DMS53 treated with DMSO at 0.1 percent for 48 hours (cell line): ENCODE results near the gene GET3.
"Not testable (repeated sequence)": the region's sequence is repeated elsewhere in the genome, so short reads cannot be mapped to it uniquely, and the experiment has no call there.

Source experiments
- DNase-seq: peaks from one replicate; lab custom pipeline; 2025; ENCODE audit not compliant: unreplicated experiment; lab: John Stamatoyannopoulos, UW

GET3 gene

DNA sequence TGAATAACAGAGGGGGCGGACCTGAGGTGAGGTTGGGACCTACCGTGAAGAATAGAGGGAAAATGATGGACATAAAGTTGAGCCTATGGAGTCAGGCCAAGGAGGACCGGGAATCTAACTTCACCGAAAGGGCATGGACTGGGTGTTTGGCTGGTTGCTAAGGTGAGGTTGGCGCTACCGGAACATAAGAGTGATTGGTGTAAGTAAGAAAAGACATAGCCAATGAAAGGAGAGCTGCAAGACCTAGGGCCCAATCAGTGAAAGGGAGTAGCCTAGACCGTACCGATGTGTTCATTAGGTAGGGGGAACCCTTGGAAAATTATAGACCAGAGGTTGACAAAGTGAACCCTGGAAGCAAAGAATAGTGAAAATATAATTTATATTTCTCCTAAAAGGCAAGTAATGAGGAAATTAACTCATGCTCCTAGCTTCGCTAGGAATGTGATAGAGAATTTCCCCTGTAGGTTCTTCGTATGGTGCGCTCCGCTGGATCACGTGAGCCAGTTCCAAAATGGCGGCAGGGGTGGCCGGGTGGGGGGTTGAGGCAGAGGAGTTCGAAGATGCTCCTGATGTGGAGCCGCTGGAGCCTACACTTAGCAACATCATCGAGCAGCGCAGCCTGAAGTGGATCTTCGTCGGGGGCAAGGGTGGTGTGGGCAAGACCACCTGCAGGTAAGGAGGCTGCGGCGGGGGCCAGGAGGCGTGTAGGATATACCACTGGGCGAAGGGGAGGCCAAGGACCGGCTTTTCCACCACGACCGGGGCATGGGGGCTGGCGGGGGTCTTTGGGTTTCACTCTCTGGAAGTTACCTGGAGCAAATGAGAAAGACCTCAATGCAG, at the start of gene GET3:
Gene GET3, plus strand, starts transcription at position 503 of the 840 bp plus-strand sequence. Its CDS starts 9 bp downstream, at position 512.
- peak; percentile 99 for DNase-seq

DNA sequence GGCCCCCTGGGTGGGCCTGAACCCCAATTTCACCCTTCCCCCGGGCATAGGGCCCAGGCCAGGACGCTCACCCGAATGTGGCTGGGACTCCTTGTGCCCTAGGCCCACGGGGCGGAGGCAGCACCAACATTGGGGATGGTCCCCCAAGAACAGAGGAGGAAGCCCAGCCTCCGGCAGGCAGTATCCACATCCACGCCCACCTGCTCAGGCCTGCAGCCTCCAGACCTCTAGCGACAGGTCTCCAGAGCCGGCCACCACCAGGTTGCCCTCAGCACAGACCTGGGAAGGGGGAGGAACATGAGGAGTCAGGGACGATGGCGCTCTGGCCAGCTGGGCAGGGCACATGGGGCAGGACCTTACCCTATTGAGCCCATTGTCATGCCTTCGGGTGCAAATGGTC, 48.3 kb upstream of the GET3 start:
- no peak for DNase-seq

GRCh38 chr19:12689581-12690216, 47.6 kb upstream of the GET3 start:
- no peak for DNase-seq

- DNase-seq = no peak
Observed at GRCh38 chr19:12692960-12693359, 44.3 kb upstream of the GET3 start.

DNA sequence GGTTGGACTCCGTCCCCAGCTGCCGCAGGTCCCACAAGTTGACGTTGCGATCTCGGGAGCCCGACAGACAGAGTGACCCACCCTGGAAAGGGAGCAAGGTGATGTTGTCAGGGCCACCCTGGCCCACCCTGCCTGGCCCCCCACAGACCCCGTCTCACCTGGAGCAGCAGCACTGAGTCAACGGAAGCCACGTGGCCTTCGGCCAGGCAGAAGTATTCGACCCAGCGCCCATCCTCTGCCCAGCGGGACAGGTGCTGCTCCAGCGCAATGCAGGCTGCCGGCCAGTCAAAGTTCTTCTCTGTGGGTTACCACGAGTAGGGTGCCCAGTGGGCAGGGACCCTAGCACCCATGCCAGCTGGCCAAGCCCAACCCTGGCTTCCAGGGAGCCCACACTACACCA, 42.7 kb upstream of the GET3 start:
- no peak for DNase-seq

- DNase-seq = no peak
Observed at GRCh38 chr19:12695096-12695495, 42.2 kb upstream of the GET3 start.

DNA sequence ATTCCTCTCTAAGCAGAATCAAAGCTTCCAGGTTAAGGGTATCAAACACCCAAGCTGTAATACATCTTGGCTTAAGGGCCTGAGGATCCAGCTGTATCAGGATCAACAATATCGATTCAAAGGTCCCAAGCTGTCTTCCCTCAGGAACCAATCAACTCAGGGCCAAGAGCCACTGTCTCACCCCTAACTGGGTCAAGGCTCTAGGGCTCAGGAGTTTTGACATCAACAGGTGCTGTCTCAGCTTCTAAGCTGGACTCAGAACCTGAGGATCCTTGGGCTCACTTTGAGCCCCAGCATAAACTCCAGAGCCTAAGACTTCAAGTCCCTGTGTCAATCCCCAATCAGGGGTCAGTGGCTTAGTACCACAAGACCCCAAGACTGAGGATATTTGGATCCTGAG, 41.8 kb upstream of the GET3 start:
- DNase-seq = no peak

GRCh38 chr19:12695997-12696365, 41.3 kb upstream of the GET3 start:
- no peak for DNase-seq

DNA sequence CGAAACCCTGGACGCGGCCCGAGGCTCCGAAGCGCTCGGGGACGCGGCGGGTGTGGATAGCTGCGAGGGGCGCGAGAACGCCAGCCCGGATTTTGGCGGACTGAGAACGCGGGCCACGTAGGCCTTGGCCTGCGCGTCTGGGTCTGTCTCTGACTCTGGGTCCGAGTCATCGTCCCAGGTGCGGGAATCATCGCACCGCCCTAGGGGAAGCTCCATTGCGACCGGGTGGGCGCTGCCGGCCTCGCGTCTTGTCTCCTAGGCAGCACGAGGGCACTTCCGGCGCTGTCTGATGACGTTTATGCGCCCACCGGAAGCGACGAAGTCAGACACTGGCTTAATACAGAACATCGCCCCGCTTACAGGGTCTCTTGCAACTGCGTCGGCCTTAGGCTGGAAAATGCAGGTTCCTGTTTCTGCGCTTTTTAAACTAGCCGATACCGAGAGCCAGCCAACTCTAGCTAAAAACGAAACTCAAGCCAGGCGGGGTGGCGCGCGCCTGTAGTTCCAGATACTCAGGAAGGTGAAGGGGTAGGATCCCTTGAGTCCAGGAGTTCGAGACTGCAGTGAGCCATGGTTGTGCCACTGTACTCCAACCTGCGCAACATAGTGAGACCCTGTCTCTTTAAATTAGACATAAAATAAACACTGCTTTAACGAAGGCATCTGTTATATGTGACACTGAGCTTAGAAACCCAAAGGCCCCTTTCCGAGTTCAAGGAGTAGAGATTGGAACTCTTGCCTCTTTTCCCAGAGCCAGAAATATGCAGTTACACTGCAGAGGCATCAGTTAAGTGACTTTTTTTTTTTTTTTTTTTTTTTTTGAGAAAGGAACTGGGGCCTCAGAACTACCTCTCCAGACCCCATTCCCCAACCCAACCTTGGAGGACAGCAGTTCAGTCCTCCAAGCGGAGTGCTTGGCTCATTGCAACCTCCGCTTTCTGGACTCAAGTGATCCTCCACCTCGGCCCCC, 40.6 kb upstream of the GET3 start, which contains the start of gene FBXW9:
Gene FBXW9, minus strand, starts transcription at position 266 of the 970 bp plus-strand sequence. Its CDS starts 50 bp downstream, at position 216.
- DNase-seq = peak; percentile 66

DNA sequence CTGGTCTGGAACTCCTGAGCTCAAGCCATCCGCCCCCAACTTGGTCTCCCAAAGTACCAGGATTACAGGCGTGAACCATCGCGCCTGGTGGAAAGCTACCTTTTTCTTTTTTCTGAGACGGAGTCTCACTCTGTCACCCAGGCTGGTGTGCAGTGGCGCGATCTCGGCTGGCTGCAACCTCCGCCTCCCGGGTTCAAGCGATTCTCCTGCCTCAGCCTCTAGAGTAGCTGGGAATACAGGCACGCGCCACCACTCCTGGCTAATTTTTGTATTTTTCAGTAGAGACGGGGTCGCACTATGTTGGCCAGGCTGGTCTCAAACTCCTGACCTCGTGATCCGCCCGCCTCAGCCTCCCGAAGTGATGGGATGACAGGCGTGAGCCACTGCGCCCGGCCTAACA, 39.9 kb upstream of the GET3 start:
- not testable (repeated sequence) for DNase-seq

DNA sequence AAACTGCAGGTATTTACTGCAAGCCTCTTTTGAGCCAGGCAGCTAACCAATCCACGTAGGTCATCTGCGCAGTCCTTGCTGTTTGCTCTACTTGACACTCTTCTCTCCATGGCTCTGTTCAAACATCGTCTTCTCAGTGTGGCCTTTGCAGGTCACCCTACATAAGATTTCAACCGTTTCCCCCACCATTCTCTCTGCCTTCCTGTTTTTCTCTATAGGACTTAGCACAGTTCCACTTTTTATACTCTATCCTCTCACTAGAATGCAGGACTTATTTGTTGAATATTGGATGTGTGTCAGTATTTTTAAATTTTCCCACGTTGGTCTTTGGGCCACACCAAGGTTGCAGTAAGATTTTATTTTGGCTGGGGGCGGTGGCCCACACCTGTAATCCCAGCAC, 39.2 kb upstream of the GET3 start:
- no peak for DNase-seq

GRCh38 chr19:12701596-12702282, 35.6 kb upstream of the GET3 start:
- no peak for DNase-seq

- no peak for DNase-seq
Observed at GRCh38 chr19:12703046-12703445, 34.3 kb upstream of the GET3 start.

GRCh38 chr19:12705169-12705568, 32.1 kb upstream of the GET3 start:
- DNase-seq = no peak

DNA sequence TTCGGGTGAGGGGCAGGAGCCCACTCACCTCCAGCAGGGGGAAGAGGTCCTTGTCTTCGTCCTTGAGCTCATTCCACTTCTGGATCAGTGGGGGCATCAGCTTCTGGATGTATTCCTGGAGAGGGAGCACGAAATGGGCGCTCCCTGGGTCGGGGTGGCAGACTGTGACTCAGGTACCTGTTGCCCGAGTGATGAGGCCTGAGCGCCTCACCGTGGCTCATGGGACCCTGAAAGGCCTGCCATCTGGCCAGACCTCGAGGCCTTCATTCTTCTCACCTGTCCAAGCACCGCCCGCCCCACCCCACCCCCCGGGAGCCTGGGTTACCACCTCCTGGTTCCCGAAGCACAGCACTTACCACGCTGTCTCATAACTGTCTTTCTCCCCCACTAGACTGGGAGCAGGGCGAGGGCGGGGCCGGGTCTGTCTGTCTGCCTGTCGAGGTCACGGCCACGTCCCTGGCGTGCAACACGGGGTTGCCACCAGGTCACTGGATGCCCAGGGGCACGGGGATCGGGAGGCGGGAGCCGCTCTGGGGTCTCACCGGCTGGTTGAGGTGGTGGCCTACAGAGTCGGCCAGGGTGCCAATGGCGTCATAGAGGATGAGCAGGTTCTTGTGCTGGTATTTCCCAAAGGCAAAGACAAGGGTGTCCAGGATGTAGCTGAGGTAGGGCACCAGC, 31.5 kb upstream of the GET3 start:
- no peak for DNase-seq

- DNase-seq = no peak
Observed at GRCh38 chr19:12706332-12706718, 31.0 kb upstream of the GET3 start.

DNA sequence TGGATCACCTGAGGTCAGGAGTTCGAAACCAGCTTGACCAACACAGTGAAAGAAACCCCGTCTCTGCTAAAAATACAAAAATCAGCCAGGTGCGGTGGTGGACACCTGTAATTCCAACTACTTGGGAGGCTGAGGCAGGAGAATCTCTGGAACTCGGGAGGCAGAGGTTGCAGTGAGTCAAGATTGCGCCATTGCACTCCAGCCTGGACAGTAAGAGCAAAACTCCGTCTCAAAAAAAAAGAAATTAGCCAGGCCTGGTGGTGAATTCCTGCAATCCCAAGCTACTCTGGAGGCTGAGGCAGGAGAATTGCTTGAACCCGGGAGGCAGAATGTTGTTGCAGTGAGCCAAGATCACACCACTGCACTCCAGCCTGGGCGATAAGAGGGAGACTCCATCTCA, 28.7 kb upstream of the GET3 start:
- no peak for DNase-seq

DNA sequence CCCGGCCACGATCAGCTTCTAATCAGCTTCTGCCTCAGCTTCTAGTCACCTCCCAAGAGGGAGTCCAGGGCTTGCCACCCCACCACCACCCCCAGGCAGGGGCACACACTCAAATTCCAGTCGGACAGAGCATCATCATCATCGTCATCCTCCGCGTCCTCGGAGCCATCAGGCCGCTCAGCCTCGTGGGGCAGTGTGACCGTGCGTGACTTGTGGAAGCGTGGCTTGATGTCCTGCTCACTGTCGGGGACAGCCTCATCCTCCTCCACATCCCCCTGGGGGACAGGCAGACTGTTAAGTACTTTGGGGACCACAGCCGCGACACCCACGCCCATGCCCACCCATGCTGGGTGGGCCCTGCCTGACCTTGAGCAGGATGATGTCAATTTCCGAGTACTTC, 26.1 kb upstream of the GET3 start:
- no peak for DNase-seq

- not testable (repeated sequence) for DNase-seq
Observed at GRCh38 chr19:12712077-12712476, 25.2 kb upstream of the GET3 start.

DNA sequence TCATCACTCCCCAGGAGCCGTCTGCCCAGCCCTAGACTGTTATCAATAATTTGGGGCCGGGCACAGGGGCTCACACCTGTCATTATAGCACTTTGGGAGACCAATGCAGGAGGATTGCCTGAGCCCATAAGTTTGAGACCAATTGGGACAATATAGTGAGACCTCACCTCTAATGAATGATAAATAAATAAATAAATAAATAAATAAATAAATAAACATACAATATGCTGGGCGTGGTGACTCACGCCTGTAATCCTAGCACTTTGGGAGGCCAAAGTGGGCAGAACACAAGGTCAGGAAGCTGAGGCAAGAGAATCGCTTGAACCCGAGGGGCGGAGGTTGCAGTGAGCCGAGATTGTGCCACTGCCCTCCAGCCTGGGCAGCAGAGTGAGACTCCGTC, 24.0 kb upstream of the GET3 start:
- not testable (repeated sequence) for DNase-seq
